Naive thymus-derived CD8-positive, alpha-beta T cell (primary cell): ENCODE results near the gene THRAP3. TPM values are rescaled to one million over a fixed set of nuclear protein-coding genes. Genes with fewer than 3 reads are reported as not detected.
"Not testable (repeated sequence)": the region's sequence is repeated elsewhere in the genome, so short reads cannot be mapped to it uniquely, and the experiment has no call there.

ENCODE experiments used
- ATAC-seq, 2 donors: fragments of 150-1000 bp; cut with Tn5 transposase in 1 of 2; sonication (Bioruptor Pico), chemical (Tn5 transposase) in 1 of 2; 1 replicate in 1 of 2; 2 replicates in 1 of 2; pipeline ENCODE4 v1.10.0; 2021; ENCODE audit warnings: mild to moderate bottlenecking in 2 of 2, moderate library complexity in 2 of 2
- POLR2A ChIA-PET: fragments of 350-600 bp; sonication (Branson Sonifier 250); formaldehyde crosslinking; loops from one replicate; lab custom pipeline; 2021; ENCODE audit warnings: antibody characterized with exemption; lab: Charles Lee
- DNase-seq, 10 donors: peaks; one replicate each; pipeline versions ENCODE4 v3.0.0 to v3.0.0-alpha.2; 2020 to 2022
- H3K27ac Mint-ChIP-seq, 10 donors: one replicate each; pipeline ENCODE4 v1.8.0; 2020 to 2022; ENCODE audit warnings: mild to moderate bottlenecking in 10 of 10, mixed read lengths in 10 of 10, moderate library complexity in 4 of 10, inconsistent platforms in 1 of 10
- H3K27me3 Mint-ChIP-seq, 5 donors: one replicate each; pipeline ENCODE4 v1.8.0; 2021 to 2022; ENCODE audit warnings: mixed read lengths in 5 of 5
- H3K36me3 Mint-ChIP-seq, 3 donors: one replicate each; pipeline ENCODE4 v1.8.0; 2020 to 2022; ENCODE audit warnings: mixed read lengths in 3 of 3, mild to moderate bottlenecking in 2 of 3, inconsistent platforms in 1 of 3
- H3K4me1 Mint-ChIP-seq, 4 donors: one replicate each; pipeline ENCODE4 v1.8.0; 2021 to 2022; ENCODE audit warnings: mixed read lengths in 4 of 4
- H3K4me3 Mint-ChIP-seq, 10 donors: one replicate each; pipeline ENCODE4 v1.8.0; 2020 to 2022; ENCODE audit warnings: mild to moderate bottlenecking in 10 of 10, mixed read lengths in 10 of 10, moderate library complexity in 6 of 10, inconsistent platforms in 1 of 10
- H3K9me3 Mint-ChIP-seq, 9 donors: one replicate each; pipeline ENCODE4 v1.8.0; 2020 to 2022; ENCODE audit warnings: mixed read lengths in 9 of 9, mild to moderate bottlenecking in 3 of 9, inconsistent platforms in 1 of 9, moderate library complexity in 1 of 9
- polyA plus RNA-seq, 3 donors: library from polyadenylated mRNA; unstranded; fragments of 300-500 nt; fragmentation: Illumina TruSeq; gene quantifications; one replicate each; pipeline ENCODE4 v1.2.3, GENCODE V29; 2021
- total RNA-seq, 8 experiments: library from RNA in 2 of 8; stranded (reverse) in 2 of 8; gene quantifications; one replicate each; pipeline ENCODE4 v1.2.3 and lab custom pipeline; 2021 to 2026

Gene THRAP3
- total and polyA plus RNA-seq, 5 experiments from 2014 or later: 87.6 to 131 (median 106) TPM

DNA sequence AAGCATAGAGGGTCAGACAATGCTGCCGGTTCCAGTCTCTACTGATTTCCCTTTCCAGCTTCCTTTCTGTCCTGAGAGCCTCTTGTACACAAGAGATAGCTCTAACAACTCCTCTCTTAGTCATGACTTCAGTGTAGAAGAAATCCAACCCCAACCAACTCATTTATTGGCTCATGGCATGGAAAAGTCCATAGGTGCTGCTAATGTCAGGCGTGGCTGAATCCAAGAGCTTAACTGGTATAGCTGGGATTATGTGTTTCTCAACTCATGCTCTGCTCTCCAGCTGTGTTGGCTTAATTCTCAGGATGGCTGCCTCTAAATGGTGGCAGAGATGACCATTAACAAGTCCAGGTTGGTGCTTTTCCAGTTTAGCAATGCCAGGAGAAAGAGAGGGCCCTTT lies 12.4 kb upstream of the THRAP3 start:
- POLR2A ChIA-PET: no interaction called here
- H3K27me3 Mint-ChIP-seq: no peaks in the 10 kb centered on the region
- ATAC-seq: no peak

DNA sequence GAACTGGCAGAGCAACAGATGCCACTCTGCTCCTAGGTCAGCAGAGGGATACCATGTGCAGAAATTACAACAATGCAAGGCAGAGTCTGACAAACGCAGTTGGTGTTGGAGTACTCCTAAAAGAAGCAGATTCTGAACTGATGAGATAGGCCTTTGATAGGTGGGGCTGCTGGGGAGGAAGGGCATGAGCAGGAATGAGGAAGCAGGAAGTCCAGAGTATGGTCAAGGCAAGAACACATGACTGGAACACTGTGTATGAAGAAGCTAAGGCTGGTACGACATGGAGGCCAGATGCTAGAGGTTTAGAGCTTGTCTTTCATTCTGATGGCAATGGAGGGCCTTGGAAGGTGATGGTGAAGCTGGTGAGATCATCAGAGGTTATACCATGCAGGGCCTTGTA lies 11.5 kb upstream of the THRAP3 start:
- POLR2A ChIA-PET: interaction anchor here (1.8 kb wide), 1 partner anchor 12 kb away, joined by 6 read pairs; the partner anchor contains the start of gene THRAP3
- Mint-ChIP-seq H3K27me3 (no peaks in the 10 kb centered on the region), H3K4me3 (no peak overlapping the region), H3K9me3 (no peaks in the 10 kb centered on the region), H3K27ac (no peak overlapping the region), H3K36me3 (no peaks in the 10 kb centered on the region), H3K4me1 (peaks cover 0 to 4% (median 1%) of the 10 kb centered on the region in 4 donors)
- DNase-seq: no peak
- no peak for ATAC-seq

More for the DNA sequence above, 12.4 kb upstream of the THRAP3 start:
- Mint-ChIP-seq H3K4me1 (peaks cover 0 to 4% (median 2%) of the 10 kb centered on the region in 4 donors), H3K27ac (no peak overlapping the region), H3K9me3 (no peaks in the 10 kb centered on the region), H3K4me3 (no peak overlapping the region), H3K36me3 (no peaks in the 10 kb centered on the region)
- DNase-seq: no peak

DNA sequence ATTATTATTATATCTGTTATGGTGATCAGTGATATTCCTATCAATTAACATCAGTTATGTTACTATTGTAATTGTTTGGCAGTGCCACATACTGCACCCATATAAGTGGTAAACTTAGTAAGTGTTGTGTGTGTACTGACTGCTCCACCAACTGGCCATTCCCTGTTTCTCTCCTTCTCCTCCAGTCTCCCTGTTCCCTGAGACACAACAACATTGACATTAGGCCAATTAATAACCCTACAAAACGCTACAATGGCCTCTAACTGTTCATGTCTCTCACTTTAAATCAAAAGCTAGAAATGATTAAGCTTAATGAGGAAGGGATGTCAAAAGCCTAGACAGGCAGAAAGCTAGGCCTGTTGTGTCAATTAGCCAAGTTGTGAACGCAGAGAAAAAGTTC lies 6.6 kb upstream of the THRAP3 start:
- ATAC-seq (no peak), DNase-seq (no peak)
- Mint-ChIP-seq H3K27me3 (no peaks in the 10 kb centered on the region), H3K27ac (peak overlapping the region in 1 of 10 donors; percentile 69), H3K4me1 (peaks cover 0 to 7% (median 3%) of the 10 kb centered on the region in 4 donors), H3K4me3 (no peak overlapping the region), H3K36me3 (no peaks in the 10 kb centered on the region), H3K9me3 (no peaks in the 10 kb centered on the region)
- POLR2A ChIA-PET: no interaction called here

DNA sequence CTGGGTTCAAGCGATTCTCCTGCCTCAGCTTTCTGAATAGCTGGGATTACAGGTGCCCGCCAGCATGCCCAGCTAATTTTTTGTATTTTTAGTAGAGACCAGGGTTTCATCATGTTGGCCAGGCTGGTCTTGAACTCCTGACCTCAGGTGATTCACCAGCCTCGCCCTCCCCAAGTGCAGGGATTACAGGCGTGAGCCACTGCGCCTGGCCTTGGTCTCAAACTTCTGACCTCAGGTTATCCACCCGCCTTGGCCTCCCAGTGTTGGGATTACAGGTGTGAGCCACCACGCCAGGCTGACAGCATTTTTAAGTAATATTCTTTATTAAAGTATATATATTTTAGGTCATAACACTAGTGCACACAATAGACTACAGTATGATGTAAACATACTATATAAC lies 2.3 kb upstream of the THRAP3 start:
- not testable (repeated sequence) for DNase-seq, ATAC-seq, H3K4me3 Mint-ChIP-seq, H3K27me3 Mint-ChIP-seq, H3K9me3 Mint-ChIP-seq
- peak overlapping the region in 6 of 10 donors; percentile 3 to 100 (median 68) for H3K27ac Mint-ChIP-seq
- POLR2A ChIA-PET: interaction anchor here (0.6 to 3.7 kb wide), 4 partner anchors 34 to 80 kb away, joined by 4 to 34 read pairs (median 14); partner anchors contain the start of gene MAP7D1
- peaks cover 0 to 13% (median 0%) of the 10 kb centered on the region in 3 donors for H3K36me3 Mint-ChIP-seq
- H3K4me1 Mint-ChIP-seq: peaks cover 16 to 31% (median 29%) of the 10 kb centered on the region in 4 donors

DNA sequence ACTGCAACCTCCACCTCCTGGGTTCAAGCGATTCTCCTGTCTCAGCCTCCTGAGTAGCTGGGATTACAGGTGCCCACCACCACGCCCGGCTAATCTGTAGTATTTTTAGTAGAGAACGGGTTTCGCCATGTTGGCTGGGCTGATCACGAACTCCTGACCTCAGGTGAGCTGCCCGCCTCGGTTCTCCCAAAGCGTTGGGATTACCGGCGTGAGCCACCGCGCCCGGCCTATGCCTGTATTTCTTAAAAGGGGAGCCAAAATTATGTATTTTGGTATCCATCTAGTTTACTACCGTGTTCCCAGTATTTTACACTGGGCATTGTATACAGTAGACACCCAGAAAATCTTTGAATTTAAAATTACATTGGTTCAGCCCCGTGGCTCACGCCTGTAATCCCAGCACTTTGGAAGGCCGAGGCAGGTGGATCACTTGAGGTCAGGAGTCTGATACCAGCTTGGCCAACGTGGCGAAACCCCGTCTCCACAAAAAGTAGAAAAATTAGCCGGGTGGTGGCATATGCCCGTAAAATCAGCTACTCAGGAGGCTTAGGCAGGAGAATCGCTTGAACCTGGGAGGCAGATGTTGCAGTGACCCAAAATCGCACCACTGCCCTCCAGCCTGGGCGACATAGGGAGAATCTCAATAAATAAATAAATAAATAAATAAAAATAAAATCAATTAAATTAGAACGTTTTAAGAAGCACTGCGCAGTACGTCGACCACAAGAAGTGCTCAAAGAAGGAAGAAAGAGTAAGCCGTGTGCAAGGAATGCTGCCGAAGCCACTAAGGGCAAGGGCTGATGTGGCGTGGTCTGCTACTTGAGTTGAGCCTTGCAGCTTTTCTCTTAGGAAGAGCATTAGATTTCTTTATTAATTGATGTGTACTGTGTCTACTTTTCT lies 1.5 kb upstream of the THRAP3 start:
- no peak for ATAC-seq
- H3K4me3 Mint-ChIP-seq: peak overlapping the region; percentile 94 to 100 (median 98)
- peak overlapping the region; percentile 97 to 100 (median 100) for H3K27ac Mint-ChIP-seq
- no peaks in the 10 kb centered on the region for H3K27me3 Mint-ChIP-seq
- POLR2A ChIA-PET: interaction anchor here (0.5 to 3.7 kb wide), 15 partner anchors 17 to 292 kb away, joined by 3 to 52 read pairs (median 9); partner anchors contain the start of genes ADPRS, AGO3, MAP7D1 and MRPS15
- peaks cover 20 to 38% (median 37%) of the 10 kb centered on the region in 4 donors for H3K4me1 Mint-ChIP-seq
- peak in 1 of 10 donors; percentile 4 for DNase-seq
- H3K9me3 Mint-ChIP-seq: no peaks in the 10 kb centered on the region
- H3K36me3 Mint-ChIP-seq: peaks cover 0 to 20% (median 0%) of the 10 kb centered on the region in 3 donors

DNA sequence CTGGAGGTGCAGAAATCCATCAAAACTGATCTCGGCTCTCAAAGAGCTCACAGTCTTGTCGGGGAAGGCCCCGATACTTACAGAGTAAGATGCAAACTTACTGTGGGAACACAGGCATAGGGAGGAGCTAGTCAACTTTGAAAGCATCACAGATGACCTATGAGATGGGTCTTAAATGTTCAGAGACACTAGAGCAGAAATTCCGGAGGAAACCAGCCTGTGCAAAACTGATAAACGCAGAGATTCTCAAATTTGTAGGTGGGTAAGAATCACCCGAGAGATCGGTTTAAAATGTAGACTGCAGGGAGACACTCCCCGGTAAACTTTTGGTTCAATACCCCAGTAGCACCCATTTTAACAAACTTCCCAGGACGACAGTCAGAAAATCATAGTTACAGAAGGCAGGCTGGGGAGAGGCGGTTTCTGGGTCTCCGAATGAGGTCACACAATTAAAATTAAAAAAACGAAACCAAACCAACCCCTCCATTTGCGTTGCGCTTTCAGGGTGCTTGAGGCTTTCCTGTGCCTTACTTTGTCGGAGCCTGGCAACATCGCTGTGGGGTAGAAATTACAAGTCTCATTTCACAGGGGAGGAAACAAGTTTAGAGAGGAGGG lies 755 bp upstream of the THRAP3 start:
- Mint-ChIP-seq H3K27me3 (no peaks in the 10 kb centered on the region), H3K4me3 (peak overlapping the region; percentile 94 to 100 (median 98)), H3K27ac (peak overlapping the region; percentile 97 to 100 (median 100)), H3K9me3 (no peaks in the 10 kb centered on the region), H3K36me3 (peaks cover 0 to 27% (median 0%) of the 10 kb centered on the region in 3 donors), H3K4me1 (peaks cover 20 to 44% (median 41%) of the 10 kb centered on the region in 4 donors)
- DNase-seq: peak in 7 of 10 donors; percentile 35 to 78 (median 60)
- POLR2A ChIA-PET: interaction anchor here (0.5 to 3.7 kb wide), 16 partner anchors 13 to 292 kb away, joined by 3 to 52 read pairs (median 8); partner anchors contain the start of genes ADPRS, AGO3, MAP7D1 and MRPS15
- peak; percentile 39 to 44 for ATAC-seq

DNA sequence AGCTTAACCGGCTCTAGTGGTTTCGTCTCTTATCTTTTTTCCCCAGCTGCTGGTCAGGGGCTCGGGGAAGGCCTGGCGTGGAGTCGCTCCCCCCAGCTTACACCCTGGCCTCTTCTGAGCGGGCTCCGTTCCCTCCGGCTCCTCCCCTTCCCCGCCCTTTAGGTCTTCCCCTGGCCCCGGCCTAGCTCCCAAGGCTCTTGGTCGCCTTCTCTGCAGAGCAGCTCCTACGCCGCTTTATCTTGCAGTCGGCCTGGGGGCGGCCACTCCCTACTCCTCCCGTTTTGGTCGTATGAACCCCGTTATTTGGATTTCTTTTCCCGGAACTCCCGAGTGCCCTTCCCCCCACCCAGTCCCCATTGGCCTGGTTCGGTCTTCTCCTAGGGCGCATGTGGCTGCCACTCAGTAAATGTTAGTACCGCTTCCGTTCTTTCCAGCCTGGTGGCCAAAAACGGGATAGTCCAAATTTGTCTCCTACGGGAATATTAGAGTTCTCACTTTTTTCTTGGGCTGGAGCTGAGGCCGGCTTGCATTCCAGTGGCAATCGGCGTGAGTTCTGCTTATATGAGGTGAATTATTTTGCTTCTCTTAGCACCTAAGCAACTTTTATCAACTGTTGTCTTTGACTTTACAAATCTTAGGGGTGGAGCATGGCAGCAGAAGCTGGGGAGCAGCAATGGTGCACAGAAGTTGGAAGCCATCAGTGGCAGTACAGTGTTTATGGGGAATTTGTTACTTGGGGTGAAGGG lies 467 bp downstream of the THRAP3 start:
- ATAC-seq (peak; percentile 50 to 60), DNase-seq (no peak)
- H3K4me1 Mint-ChIP-seq: peaks cover 20 to 51% (median 43%) of the 10 kb centered on the region in 4 donors
- H3K36me3 Mint-ChIP-seq: peaks cover 0 to 39% (median 0%) of the 10 kb centered on the region in 3 donors
- no peaks in the 10 kb centered on the region for H3K9me3 Mint-ChIP-seq
- peak overlapping the region; percentile 97 to 100 (median 100) for H3K27ac Mint-ChIP-seq
- POLR2A ChIA-PET: interaction anchor here (0.6 to 3.7 kb wide), 20 partner anchors 10 to 294 kb away, joined by 3 to 52 read pairs (median 6); partner anchors contain the start of genes ADPRS, AGO3, MAP7D1 and MRPS15
- peak overlapping the region; percentile 94 to 100 (median 98) for H3K4me3 Mint-ChIP-seq
- no peaks in the 10 kb centered on the region for H3K27me3 Mint-ChIP-seq

DNA sequence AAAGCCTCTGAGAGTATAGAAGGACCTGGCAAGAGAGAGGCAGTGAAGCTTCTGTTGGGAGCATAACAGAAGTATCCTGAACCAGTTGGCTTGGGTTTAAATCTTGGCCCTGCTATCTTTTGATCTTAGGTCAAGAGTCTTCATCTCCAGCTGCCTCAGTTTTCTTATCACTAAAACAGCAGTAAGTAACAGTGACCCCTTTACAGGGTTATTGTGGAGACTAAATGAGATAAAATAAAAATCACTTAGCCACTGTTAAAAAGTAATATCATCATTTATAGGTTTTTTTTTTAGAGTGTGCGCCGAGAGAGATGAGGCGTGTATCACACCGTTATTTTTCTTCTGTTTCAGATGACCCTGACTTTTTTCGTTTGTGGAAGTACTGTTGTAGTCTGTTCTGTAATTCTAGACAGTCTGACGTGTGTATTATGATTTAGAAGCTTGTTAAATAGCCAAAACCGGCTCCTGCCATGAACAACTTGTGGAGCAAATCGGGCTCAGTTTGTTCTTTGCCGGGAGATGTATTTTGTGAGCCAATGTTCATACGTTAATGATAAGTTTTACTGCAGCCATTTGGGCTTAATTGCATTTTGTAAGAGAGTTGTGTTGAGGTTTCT lies 1.1 kb downstream of the THRAP3 start:
- Mint-ChIP-seq H3K27me3 (no peaks in the 10 kb centered on the region), H3K36me3 (peaks cover 0 to 46% (median 0%) of the 10 kb centered on the region in 3 donors), H3K4me1 (peaks cover 20 to 53% (median 44%) of the 10 kb centered on the region in 4 donors), H3K9me3 (no peaks in the 10 kb centered on the region), H3K4me3 (peak overlapping the region; percentile 94 to 100 (median 98)), H3K27ac (peak overlapping the region; percentile 97 to 100 (median 100))
- ATAC-seq: no peak
- POLR2A ChIA-PET: interaction anchor here (0.6 to 3.7 kb wide), 10 partner anchors 10 to 141 kb away, joined by 3 to 52 read pairs (median 8); partner anchors contain the start of genes MAP7D1, SH3D21 and TRAPPC3
- DNase-seq: no peak

DNA sequence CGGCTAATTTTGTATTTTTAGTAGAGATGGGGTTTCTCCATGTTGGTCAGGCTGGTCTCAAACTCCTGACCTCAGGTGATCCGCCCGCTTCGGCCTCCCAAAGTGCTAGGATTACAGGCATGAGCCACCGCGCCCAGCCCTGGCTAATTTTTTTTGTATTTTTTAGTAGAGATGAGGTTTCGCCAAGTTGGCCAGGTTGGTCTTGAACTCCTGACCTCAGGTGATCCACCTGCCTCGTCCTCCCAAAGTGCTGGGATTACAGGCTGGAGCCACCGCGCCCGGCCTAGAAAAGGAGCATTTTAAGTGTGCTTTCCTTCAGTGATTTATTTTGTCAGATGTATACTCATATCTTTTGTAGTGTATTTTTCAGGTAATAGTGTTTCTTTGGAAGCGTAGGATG lies 6.0 kb downstream of the THRAP3 start:
- H3K4me1 Mint-ChIP-seq: peaks cover 14 to 77% (median 68%) of the 10 kb centered on the region in 4 donors
- H3K36me3 Mint-ChIP-seq: peaks cover 0 to 85% (median 0%) of the 10 kb centered on the region in 3 donors
- not testable (repeated sequence) for DNase-seq, H3K9me3 Mint-ChIP-seq, ATAC-seq, H3K27me3 Mint-ChIP-seq
- POLR2A ChIA-PET: interaction anchor here (0.7 kb wide), 2 partner anchors 65 to 136 kb away, joined by 3 to 4 read pairs; no protein-coding TSS in a partner anchor
- peak overlapping the region in 1 of 10 donors; percentile 18 for H3K4me3 Mint-ChIP-seq
- H3K27ac Mint-ChIP-seq: peak overlapping the region in 2 of 10 donors; percentile 27 to 68

DNA sequence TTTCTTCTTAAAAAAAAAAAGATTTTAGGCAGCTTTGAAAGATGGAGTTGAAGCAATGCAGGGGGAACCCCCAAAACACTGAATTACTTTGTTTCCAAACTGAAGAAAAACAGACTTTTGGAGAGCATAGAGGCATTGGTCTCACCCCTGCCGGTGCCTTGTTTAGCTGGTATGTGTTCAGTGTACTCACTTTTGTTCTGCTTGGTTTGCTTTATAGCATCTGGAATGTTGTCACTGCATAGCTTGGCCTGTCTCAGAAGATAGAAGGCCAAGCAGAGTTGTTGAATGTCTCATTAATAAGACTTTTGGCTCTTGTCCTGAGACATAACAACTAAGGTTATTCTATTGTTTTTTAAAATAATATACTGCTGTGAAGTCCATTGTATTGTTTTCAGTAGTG lies 6.9 kb downstream of the THRAP3 start:
- Mint-ChIP-seq H3K9me3 (no peaks in the 10 kb centered on the region), H3K4me1 (peaks cover 13 to 78% (median 67%) of the 10 kb centered on the region in 4 donors), H3K27me3 (no peaks in the 10 kb centered on the region), H3K36me3 (peaks cover 0 to 79% (median 0%) of the 10 kb centered on the region in 3 donors), H3K4me3 (peak overlapping the region in 2 of 10 donors; percentile 18 to 43), H3K27ac (peak overlapping the region in 4 of 10 donors; percentile 1 to 68 (median 58))
- DNase-seq: no peak
- no peak for ATAC-seq
- POLR2A ChIA-PET: no interaction called here
